ENCODE results near the gene CDH22. TPM values are rescaled to one million over a fixed set of nuclear protein-coding genes. Genes with fewer than 3 reads are reported as not detected.

CDH22 gene
- total and polyA plus RNA-seq, 12 donors: 0.04 to 11.0 (median 0.64) TPM

- intact Hi-C loops (cut with DNase I): loop anchor here in 8 of 10 donors (2.0 to 10.0 kb wide), 3 partner anchors 43 to 152 kb away; partner anchors contain the start of gene SLC12A5 (in 5 of the 8)
- 82 to 89% methylated on average over 4 of the region's 4 CpGs for WGBS, 2 donors
- H3K36me3 ChIP-seq: no peaks in the 10 kb centered on the region
- H3K9me3 ChIP-seq: no peaks in the 10 kb centered on the region
- no peak overlapping the region for H3K4me3 ChIP-seq
- no peak overlapping the region for H3K27ac ChIP-seq
- no peak for TF ChIP-seq CTCF (IDR thresholded peaks at IDR 0.05)
- peaks cover 0 to 12% (median 0%) of the 10 kb centered on the region in 9 donors for H3K4me1 ChIP-seq
- DNase-seq (no peak), ATAC-seq (no peak)
- peaks cover 12 to 79% (median 66%) of the 10 kb centered on the region in 7 donors for H3K27me3 ChIP-seq
These were observed 133.2 kb downstream of the CDH22 start for GRCh38 chr20:46175127-46175494.

GRCh38 chr20:46174469-46175126, 133.7 kb downstream of the CDH22 start:
- Histone ChIP-seq H3K27me3 (peaks cover 12 to 75% (median 61%) of the 10 kb centered on the region in 7 donors), H3K9me3 (no peaks in the 10 kb centered on the region), H3K4me1 (peaks cover 0 to 12% (median 0%) of the 10 kb centered on the region in 9 donors), H3K4me3 (no peak overlapping the region), H3K27ac (no peak overlapping the region), H3K36me3 (no peaks in the 10 kb centered on the region)
- intact Hi-C loops (cut with DNase I): loop anchor here (1.0 to 10.0 kb wide), 6 partner anchors 42 to 157 kb away; partner anchors contain the start of gene SLC12A5 (in 7 of the 10)
- peak; percentile 37 to 75 (median 63) for TF ChIP-seq CTCF (IDR thresholded peaks at IDR 0.05)
- peak; percentile 56 to 82 (median 76) for ATAC-seq
- 3 to 5% methylated on average over 69 to 77 of the region's 77 CpGs for WGBS, 2 donors
- DNase-seq: peak; percentile 64 to 77

GRCh38 chr20:46173652-46174468, 134.4 kb downstream of the CDH22 start:
- Histone ChIP-seq H3K4me1 (peaks cover 0 to 12% (median 0%) of the 10 kb centered on the region in 9 donors), H3K9me3 (no peaks in the 10 kb centered on the region), H3K27me3 (peaks cover 12 to 68% (median 54%) of the 10 kb centered on the region in 7 donors), H3K27ac (no peak overlapping the region), H3K36me3 (no peaks in the 10 kb centered on the region), H3K4me3 (no peak overlapping the region)
- 22 to 29% methylated on average over 21 to 25 of the region's 25 CpGs for WGBS, 2 donors
- intact Hi-C loops (cut with DNase I): loop anchor here (1.0 to 10.0 kb wide), 6 partner anchors 42 to 157 kb away; partner anchors contain the start of gene SLC12A5 (in 7 of the 10)
- no peak for TF ChIP-seq CTCF (IDR thresholded peaks at IDR 0.05)
- ATAC-seq: peak in 1 of 8 donors; percentile 6
- DNase-seq: no peak

- Histone ChIP-seq H3K27ac (no peak overlapping the region), H3K4me1 (peaks cover 0 to 12% (median 0%) of the 10 kb centered on the region in 9 donors), H3K27me3 (peaks cover 12 to 68% (median 54%) of the 10 kb centered on the region in 7 donors), H3K9me3 (no peaks in the 10 kb centered on the region), H3K36me3 (no peaks in the 10 kb centered on the region), H3K4me3 (no peak overlapping the region)
- WGBS, 2 donors: 55 to 75% methylated on average over 3 of the region's 3 CpGs
- DNase-seq (no peak), ATAC-seq (no peak)
- no peak for TF ChIP-seq CTCF (IDR thresholded peaks at IDR 0.05)
- intact Hi-C loops (cut with DNase I): loop anchor here in 8 of 10 donors (5.0 to 10.0 kb wide), 4 partner anchors 41 to 156 kb away; partner anchors contain the start of gene SLC12A5 (in 7 of the 8)
These were observed 135.2 kb downstream of the CDH22 start for GRCh38 chr20:46172961-46173536.

All from heart right ventricle (tissue), 16 donors.